Trophoblast cell (in vitro differentiated cells and primary cell): ENCODE results near the gene MAP1B.
"Not testable (repeated sequence)": the region's sequence is repeated elsewhere in the genome, so short reads cannot be mapped to it uniquely, and the experiment has no call there.

ENCODE experiments used
- DNase-seq, 2 donors: peaks; one replicate each; pipeline ENCODE4 v3.0.0-alpha.2; 2016
- H2AFZ ChIP-seq: 2 replicates; pipeline ENCODE4 v1.6.1; 2013; ENCODE audit warnings: low read length, moderate library complexity, mild to moderate bottlenecking; ENCODE audit not compliant: insufficient read depth, poor library complexity
- H2AK5ac ChIP-seq: 2 replicates; pipeline ENCODE4 v1.6.1; 2013; ENCODE audit warnings: mild to moderate bottlenecking, low read length
- H2BK120ac ChIP-seq: 2 replicates; pipeline ENCODE4 v1.6.1; 2013; ENCODE audit warnings: low read length, mild to moderate bottlenecking, moderate library complexity; ENCODE audit not compliant: insufficient read depth, poor library complexity
- H2BK12ac ChIP-seq: 2 replicates; pipeline ENCODE4 v1.6.1; 2013; ENCODE audit warnings: mild to moderate bottlenecking, low read length, moderate library complexity
- H2BK5ac ChIP-seq: 2 replicates; pipeline ENCODE4 v1.6.1; 2013; ENCODE audit warnings: low read length, low read depth, moderate library complexity, mild to moderate bottlenecking; ENCODE audit not compliant: poor library complexity
- H3K14ac ChIP-seq: 2 replicates; pipeline ENCODE4 v1.6.1; 2013; ENCODE audit warnings: mild to moderate bottlenecking, low read length
- H3K18ac ChIP-seq: 2 replicates; pipeline ENCODE4 v1.6.1; 2013; ENCODE audit warnings: mild to moderate bottlenecking, low read length
- H3K23ac ChIP-seq: 2 replicates; pipeline ENCODE4 v1.6.1; 2013; ENCODE audit warnings: low read length
- H3K27ac ChIP-seq: 2 replicates; pipeline ENCODE4 v1.5.1; 2013; ENCODE audit warnings: low read depth, mild to moderate bottlenecking, inconsistent platforms, low read length, moderate library complexity
- H3K27me3 ChIP-seq: 2 replicates; pipeline ENCODE4 v1.6.1; 2013; ENCODE audit warnings: inconsistent platforms, mild to moderate bottlenecking, low read length, moderate library complexity; ENCODE audit not compliant: insufficient read depth
- H3K36me3 ChIP-seq, 2 experiments: 1 replicate in 1 of 2; 2 replicates in 1 of 2; pipeline ENCODE4 v1.6.1; 2013; ENCODE audit warnings: low read length in 2 of 2, mild to moderate bottlenecking in 2 of 2, moderate library complexity in 1 of 2; ENCODE audit not compliant: insufficient read depth in 2 of 2, control insufficient read depth in 1 of 2
- H3K4ac ChIP-seq: 2 replicates; pipeline ENCODE4 v1.6.1; 2013; ENCODE audit warnings: low read depth, mild to moderate bottlenecking, low read length, moderate library complexity
- H3K4me1 ChIP-seq, 2 experiments: 1 replicate in 1 of 2; 2 replicates in 1 of 2; pipeline ENCODE4 v1.6.1; 2013; ENCODE audit warnings: low read length in 2 of 2, mild to moderate bottlenecking in 2 of 2, moderate library complexity in 1 of 2; ENCODE audit not compliant: insufficient read depth in 2 of 2, control insufficient read depth in 1 of 2
- H3K4me2 ChIP-seq: 2 replicates; pipeline ENCODE4 v1.6.1; 2013; ENCODE audit warnings: inconsistent platforms, mild to moderate bottlenecking, low read length, moderate library complexity
- H3K4me3 ChIP-seq: 2 replicates; pipeline ENCODE4 v1.5.1; 2013; ENCODE audit warnings: mild to moderate bottlenecking, low read depth, low read length, inconsistent platforms
- H3K79me1 ChIP-seq: one replicate; pipeline ENCODE4 v1.6.1; 2013; ENCODE audit warnings: low read length
- H3K79me2 ChIP-seq: 2 replicates; pipeline ENCODE4 v1.6.1; 2013; ENCODE audit warnings: low read length, mild to moderate bottlenecking; ENCODE audit not compliant: control insufficient read depth, insufficient read depth, poor library complexity
- H3K9ac ChIP-seq: 2 replicates; pipeline ENCODE4 v1.6.1; 2013; ENCODE audit warnings: mild to moderate bottlenecking, low read length
- H3K9me3 ChIP-seq: 2 replicates; pipeline ENCODE4 v1.6.1; 2013; ENCODE audit warnings: low read depth, mild to moderate bottlenecking, control low read depth, inconsistent platforms, low read length; ENCODE audit not compliant: insufficient read depth
- H4K12ac ChIP-seq: 2 replicates; pipeline ENCODE4 v1.6.1; 2013; ENCODE audit warnings: low read depth, mild to moderate bottlenecking, low read length, moderate library complexity
- H4K8ac ChIP-seq: 2 replicates; pipeline ENCODE4 v1.6.1; 2013; ENCODE audit warnings: low read depth, mild to moderate bottlenecking, low read length, moderate library complexity
- H4K91ac ChIP-seq: one replicate; pipeline ENCODE4 v1.6.1; 2013; ENCODE audit warnings: low read depth, mild to moderate bottlenecking, low read length, moderate library complexity
- WGBS: extraction: QIAGEN DNeasy Blood & Tissue Kit; methylation state at CpG from one replicate; pipeline ENCODE4 v1.1.7; 2013; ENCODE audit warnings: missing lambda C conversion rate; ENCODE audit not compliant: insufficient read length, insufficient coverage; ENCODE audit errors: extremely low coverage; 5-methylcytosine and 5-hydroxymethylcytosine counted together

Gene MAP1B

DNA sequence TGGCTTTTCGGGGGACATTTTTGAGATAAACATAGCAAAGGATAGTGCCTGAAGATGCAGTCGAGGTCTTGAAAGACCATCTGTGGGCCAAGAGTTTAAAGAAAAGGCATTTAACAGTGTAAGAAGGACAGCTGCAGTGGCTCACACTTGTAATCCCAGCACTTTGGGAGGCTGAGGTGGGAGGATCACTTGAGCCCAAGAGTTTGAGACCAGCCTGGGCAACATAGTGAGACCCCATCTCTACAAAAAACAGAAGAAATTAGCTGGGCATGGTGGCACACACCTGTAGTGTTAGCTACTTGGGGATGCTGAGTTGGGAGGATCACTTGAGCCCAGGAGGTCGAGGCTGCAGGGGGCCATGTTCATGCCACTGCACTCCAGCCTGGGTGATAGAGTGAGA, 63.9 kb downstream of the MAP1B start:
- not testable (repeated sequence) for H3K27me3 ChIP-seq, H4K8ac ChIP-seq, H4K91ac ChIP-seq, H3K36me3 ChIP-seq, H2AFZ ChIP-seq, H3K79me2 ChIP-seq, H3K4me1 ChIP-seq, H3K14ac ChIP-seq, H3K4me2 ChIP-seq, H2BK120ac ChIP-seq, H3K9me3 ChIP-seq, H3K23ac ChIP-seq, H3K4me3 ChIP-seq, H3K18ac ChIP-seq, DNase-seq, H2BK12ac ChIP-seq, H3K9ac ChIP-seq, H2AK5ac ChIP-seq, H2BK5ac ChIP-seq, H3K4ac ChIP-seq, H4K12ac ChIP-seq, H3K79me1 ChIP-seq, H3K27ac ChIP-seq
- WGBS, result no CpG with 5 or more reads among the region's 3 CpGs

DNA sequence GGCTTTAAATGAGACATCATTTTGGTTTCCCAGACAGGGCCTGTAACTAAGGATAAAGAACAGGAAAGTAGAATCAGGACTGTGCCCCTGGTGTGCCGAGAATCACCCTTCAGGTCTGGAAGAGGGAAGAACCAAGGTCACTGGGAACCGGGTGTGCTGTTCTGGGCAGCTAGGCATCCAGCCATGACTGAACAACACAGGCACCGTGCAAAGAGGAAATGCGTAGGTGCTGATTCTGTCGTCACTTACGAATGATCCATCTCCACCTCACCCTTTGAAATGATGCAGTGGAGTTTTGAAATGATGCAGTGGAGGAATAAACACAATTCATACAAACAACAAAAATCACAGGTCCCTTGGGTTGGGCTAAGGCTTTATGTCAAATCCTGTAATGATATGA, 64.4 kb downstream of the MAP1B start:
- Histone ChIP-seq H3K23ac (no peak overlapping the region), H3K79me2 (no peaks in the 10 kb centered on the region), H3K79me1 (no peaks in the 10 kb centered on the region), H3K4me2 (no peak overlapping the region), H3K36me3 (peaks cover 2 to 3% of the 10 kb centered on the region in 2 experiments), H3K9me3 (peaks cover 2% of the 10 kb centered on the region), H2BK120ac (no peak overlapping the region), H2AFZ (no peak overlapping the region), H2AK5ac (no peak overlapping the region), H3K4ac (no peak overlapping the region), H3K4me3 (no peak overlapping the region), H3K27me3 (no peaks in the 10 kb centered on the region), H4K12ac (no peak overlapping the region), H2BK12ac (no peak overlapping the region), H3K9ac (no peak overlapping the region), H3K14ac (no peak overlapping the region), H3K4me1 (peaks cover 0 to under 1% of the 10 kb centered on the region in 2 experiments), H3K27ac (no peak overlapping the region), H2BK5ac (no peak overlapping the region), H4K8ac (no peak overlapping the region), H3K18ac (no peak overlapping the region), H4K91ac (no peak overlapping the region)
- no peak for DNase-seq
- no CpG with 5 or more reads among the region's 6 CpGs for WGBS

DNA sequence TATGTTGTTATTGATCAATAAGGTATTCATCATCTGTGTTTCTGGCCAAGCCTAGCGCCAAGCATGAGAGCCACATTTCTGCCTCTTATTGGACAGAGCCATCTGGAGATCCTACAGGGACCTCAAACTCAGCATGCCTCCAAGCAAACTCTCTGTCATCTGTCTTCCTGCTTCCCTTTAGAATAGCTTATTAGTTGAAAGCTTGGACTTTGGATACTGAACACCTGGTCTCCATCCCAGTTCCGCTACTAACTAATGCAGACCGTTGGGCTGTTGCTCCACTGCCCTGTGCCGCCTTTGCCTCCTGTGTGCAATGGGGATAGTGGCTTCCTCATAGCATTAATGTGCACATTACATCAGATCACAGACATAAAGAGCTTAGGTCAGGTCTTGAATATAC, 65.5 kb downstream of the MAP1B start:
- H3K4ac ChIP-seq, result no peak overlapping the region
- H4K91ac ChIP-seq, result no peak overlapping the region
- H3K23ac ChIP-seq, result no peak overlapping the region
- H3K27me3 ChIP-seq, result no peaks in the 10 kb centered on the region
- no peak for DNase-seq
- H3K36me3 ChIP-seq, result peaks cover 2 to 3% of the 10 kb centered on the region in 2 experiments
- no peak overlapping the region for H2BK12ac ChIP-seq
- H3K9me3 ChIP-seq, result peaks cover 2% of the 10 kb centered on the region
- H3K4me1 ChIP-seq, result no peaks in the 10 kb centered on the region
- H3K4me3 ChIP-seq, result no peak overlapping the region
- H3K79me1 ChIP-seq, result no peaks in the 10 kb centered on the region
- H2BK5ac ChIP-seq, result no peak overlapping the region
- no peak overlapping the region for H3K18ac ChIP-seq
- no CpG with 5 or more reads among the region's 4 CpGs for WGBS
- no peak overlapping the region for H3K14ac ChIP-seq
- no peak overlapping the region for H2AK5ac ChIP-seq
- no peak overlapping the region for H2AFZ ChIP-seq
- no peak overlapping the region for H2BK120ac ChIP-seq
- H3K4me2 ChIP-seq, result no peak overlapping the region
- H3K9ac ChIP-seq, result no peak overlapping the region
- H4K8ac ChIP-seq, result no peak overlapping the region
- no peaks in the 10 kb centered on the region for H3K79me2 ChIP-seq
- no peak overlapping the region for H3K27ac ChIP-seq
- no peak overlapping the region for H4K12ac ChIP-seq

DNA sequence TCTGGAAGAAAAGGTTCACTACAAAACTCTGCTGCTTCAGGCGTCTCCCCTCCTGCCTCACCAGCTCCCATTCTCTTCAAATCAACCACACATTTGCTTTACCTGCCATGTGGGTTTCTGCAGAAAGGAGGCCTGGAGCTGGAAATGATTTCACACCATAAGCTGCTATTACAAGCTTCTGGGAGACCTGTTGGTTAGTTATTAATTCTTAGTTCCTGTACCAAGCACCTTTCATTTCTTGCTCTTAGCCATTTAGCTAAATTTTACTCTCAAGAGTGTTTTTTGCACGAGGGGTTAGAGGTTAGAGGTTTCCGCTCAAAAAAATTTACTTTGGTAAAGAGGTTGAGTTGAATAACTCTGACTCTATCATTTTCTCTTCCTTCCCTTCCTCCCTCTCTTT, 70.3 kb downstream of the MAP1B start:
- H4K91ac ChIP-seq, result no peak overlapping the region
- peaks cover 2% of the 10 kb centered on the region for H3K9me3 ChIP-seq
- H3K23ac ChIP-seq, result no peak overlapping the region
- H2BK5ac ChIP-seq, result no peak overlapping the region
- H4K12ac ChIP-seq, result no peak overlapping the region
- no peak overlapping the region for H3K4me2 ChIP-seq
- peaks cover 2 to 3% of the 10 kb centered on the region in 2 experiments for H3K36me3 ChIP-seq
- H4K8ac ChIP-seq, result no peak overlapping the region
- peaks cover 0 to under 1% of the 10 kb centered on the region in 2 experiments for H3K4me1 ChIP-seq
- no peak overlapping the region for H3K4ac ChIP-seq
- no CpG with 5 or more reads among the region's 3 CpGs for whole genome bisulfite sequencing
- no peak overlapping the region for H3K14ac ChIP-seq
- no peak overlapping the region for H3K18ac ChIP-seq
- H3K9ac ChIP-seq, result no peak overlapping the region
- DNase-seq, result no peak
- H3K27ac ChIP-seq, result no peak overlapping the region
- H3K79me2 ChIP-seq, result no peaks in the 10 kb centered on the region
- no peaks in the 10 kb centered on the region for H3K79me1 ChIP-seq
- no peak overlapping the region for H3K4me3 ChIP-seq
- no peak overlapping the region for H2AK5ac ChIP-seq
- no peaks in the 10 kb centered on the region for H3K27me3 ChIP-seq
- H2AFZ ChIP-seq, result no peak overlapping the region
- no peak overlapping the region for H2BK120ac ChIP-seq
- no peak overlapping the region for H2BK12ac ChIP-seq
